IPS DF 19.7 (cell line): ENCODE results near the gene OR10D3.
"Not testable (repeated sequence)": the region's sequence is repeated elsewhere in the genome, so short reads cannot be mapped to it uniquely, and the experiment has no call there.

Experiments used
- DNase-seq: peaks from one replicate; pipeline ENCODE4 v3.0.0-alpha.2; 2013; ENCODE audit warnings: low read depth, low spot score

Gene OR10D3, protein sequence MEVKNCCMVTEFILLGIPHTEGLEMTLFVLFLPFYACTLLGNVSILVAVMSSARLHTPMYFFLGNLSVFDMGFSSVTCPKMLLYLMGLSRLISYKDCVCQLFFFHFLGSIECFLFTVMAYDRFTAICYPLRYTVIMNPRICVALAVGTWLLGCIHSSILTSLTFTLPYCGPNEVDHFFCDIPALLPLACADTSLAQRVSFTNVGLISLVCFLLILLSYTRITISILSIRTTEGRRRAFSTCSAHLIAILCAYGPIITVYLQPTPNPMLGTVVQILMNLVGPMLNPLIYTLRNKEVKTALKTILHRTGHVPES

GRCh38 chr11:124183068-124183467 is at the start of gene OR10D3:
TSS of gene OR10D3 (plus strand) at chr11:124183345. CDS start at chr11:124185270, 1,925 bp downstream.
- DNase-seq = no peak

DNA sequence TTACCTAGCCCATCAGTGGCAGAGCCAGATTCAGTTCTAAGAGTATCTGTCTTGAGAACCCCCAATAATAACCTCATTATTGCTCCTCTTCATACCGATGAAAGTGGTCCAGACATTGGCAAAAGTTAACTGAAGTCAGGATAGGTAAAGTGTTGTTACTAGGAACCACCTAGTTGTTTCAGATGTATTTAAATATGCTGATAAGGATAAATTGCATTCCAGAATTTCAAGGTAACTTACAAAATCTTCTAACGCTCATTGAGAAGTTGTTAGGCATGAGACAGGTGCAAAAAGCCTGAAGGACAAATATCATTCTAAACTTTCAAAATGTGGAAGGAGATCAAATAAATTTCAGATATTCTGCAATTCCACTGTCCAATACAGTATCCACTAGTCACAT is 40.1 kb upstream of the OR10D3 start:
- no peak for DNase-seq

- no peak for DNase-seq
Observed at GRCh38 chr11:124147951-124148350, 35.2 kb upstream of the OR10D3 start.

DNA sequence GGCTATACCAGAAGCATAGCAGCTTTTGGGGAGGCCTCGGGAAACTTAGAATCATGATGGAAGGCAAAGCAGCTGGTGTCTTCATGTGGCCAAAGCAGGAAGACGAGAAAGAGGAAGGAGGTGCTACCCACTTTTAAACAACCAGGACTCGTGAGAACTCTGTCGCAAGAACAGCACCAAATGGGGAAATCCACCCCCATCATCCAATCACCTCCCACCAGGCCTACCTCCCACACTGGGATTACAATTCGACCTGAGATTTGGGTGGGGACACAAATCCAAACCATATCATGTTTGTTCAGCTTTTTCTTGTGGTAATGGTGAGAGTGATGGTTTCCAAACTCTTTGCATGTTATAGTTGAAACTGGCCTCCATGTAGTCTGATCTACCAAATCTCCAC is 32.5 kb upstream of the OR10D3 start:
- DNase-seq = no peak

DNA sequence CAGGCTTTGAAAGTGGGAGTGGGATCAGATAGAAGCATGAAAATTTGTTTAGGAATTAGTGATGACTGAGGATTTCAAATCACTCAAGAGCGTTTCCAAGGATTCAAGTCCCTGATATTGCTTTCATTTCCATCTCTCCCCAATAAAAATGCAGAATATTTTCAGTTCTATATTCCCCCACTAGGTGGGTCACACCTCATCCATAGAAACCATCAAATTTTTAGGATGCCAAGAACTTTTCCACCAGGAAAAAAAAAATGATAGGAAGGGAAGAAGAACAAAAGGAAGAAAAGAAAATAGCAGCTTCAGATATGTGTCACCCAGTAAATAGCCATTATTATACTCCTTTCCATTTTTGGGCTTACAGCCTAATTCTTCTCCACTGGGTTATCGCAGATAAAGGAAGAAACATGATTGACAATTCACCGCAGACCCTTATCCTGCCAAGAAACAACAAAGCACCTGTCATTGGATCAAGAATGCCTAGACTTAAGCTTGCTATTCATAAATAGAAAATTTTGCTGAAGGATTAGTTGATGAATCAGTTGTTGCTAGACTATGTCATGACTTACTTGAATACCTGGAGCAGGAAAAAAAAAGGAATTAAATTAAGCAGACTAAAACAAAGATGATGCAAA is 30.3 kb upstream of the OR10D3 start:
- no peak for DNase-seq

DNA sequence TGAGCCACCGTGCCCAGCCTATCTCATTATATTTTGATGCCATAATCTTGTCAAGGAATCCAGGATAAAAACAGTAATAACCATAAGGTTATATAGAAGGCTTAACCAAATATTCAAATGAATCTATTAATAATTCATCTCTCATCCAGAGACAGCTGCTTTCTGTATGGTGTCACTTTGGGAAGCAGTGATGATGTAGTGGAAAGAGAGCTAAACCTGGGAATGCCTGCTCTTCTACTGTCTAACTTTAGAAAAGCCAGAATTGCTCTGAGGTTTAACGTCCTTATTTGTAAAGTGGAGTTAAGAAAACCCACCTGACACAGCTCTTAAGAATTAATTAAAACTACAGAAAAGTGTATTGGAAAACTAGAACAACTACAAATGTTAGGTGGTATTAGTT is 29.3 kb upstream of the OR10D3 start:
- DNase-seq = no peak

- no peak for DNase-seq
Observed at GRCh38 chr11:124159481-124159880, 23.7 kb upstream of the OR10D3 start.

DNA sequence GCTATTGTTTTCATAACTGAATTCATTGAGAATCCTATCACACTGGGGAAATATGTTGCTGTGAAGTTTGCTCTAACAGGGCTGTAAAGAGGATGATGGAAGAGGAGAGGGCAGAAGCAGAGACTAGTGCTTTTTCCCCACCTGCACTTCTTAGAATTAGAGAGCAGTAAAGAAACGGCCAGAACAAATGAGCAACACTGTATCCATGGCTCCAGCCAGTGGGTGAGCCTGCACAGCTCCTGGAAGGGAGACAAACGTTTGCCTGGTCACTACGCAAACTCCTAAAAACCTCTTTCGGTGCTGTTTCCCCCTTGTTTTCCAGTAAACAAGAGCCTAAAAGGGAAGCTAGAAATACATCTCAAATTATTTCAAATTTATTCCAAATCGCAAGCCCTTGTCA is 22.2 kb upstream of the OR10D3 start:
- DNase-seq = no peak

- DNase-seq = no peak
Observed at GRCh38 chr11:124167826-124168231, 15.3 kb upstream of the OR10D3 start.

DNA sequence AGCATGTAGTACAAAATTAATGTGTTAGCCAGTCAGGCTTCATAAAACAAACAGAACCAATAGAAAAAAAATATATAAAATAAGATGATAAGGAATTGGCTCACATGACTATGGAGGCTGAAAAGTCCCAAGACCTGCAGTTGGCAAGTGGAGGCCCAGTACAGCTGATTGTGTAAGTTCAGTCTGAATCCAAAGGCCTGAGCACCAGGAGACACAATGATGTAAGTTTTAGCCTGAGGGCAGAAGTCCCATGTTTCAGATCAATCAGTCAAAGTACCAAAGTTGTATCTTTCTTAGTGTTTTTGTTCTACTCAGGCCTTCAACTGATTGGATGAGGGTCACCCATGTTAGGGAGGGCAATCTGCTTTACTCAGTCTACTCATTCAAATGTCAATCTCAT is 14.3 kb upstream of the OR10D3 start:
- no peak for DNase-seq

DNA sequence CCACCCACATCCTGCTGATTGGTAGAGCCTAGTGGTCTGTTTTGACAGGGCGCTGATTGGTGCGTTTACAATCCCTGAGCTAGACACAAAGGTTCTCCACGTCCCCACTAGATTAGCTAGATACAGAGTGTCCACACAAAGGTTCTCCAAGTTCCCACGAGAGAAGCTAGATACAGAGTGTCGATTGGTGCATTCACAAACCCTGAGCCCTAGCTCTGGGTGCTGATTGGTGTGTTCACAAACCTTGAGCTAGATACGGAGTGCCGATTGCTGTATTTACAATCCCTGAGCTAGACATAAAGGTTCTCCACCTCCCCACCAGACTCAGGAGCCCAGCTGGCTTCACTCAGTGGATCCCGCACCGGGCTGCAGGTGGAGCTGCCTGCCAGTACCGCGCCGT is 12.8 kb upstream of the OR10D3 start:
- not testable (repeated sequence) for DNase-seq

DNA sequence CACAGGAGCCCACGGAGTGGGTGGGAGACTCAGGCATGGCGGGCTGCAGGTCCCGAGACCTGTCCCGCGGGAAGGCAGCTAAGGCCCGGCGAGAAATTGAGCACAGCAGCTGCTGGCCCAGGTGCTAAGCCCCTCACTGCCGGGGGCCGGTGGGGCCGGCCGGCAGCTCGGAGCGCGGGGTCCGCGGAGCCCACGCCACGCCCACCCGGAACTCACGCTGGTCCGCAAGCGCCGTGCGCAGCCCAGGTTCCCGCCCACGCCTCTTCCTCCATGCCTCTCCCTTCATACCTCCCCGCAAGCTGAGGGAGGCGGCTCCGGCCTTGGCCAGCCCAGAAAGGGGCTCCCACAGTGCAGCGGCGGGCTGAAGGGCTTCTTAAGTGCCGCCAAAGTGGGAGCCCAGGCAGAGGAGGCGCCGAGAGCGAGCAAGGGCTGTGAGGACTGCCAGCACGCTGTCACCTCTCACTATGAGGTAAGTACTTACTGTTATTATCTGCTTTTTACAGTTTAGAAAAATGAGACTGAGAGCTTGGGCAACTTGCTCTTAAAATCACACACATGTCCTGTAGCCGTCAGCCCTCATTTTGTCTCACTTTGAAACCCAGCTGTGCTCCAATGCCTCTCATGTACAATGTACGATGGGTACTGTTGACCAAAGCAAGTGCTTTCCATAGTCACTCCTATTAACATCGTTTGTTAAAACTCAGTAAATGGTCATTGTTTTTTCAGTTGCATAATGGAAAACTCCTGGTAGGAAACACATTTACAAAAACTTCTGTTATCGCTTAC is 12.2 kb upstream of the OR10D3 start:
- no peak for DNase-seq

GRCh38 chr11:124172101-124172500 is 11.0 kb upstream of the OR10D3 start:
- DNase-seq = no peak

DNA sequence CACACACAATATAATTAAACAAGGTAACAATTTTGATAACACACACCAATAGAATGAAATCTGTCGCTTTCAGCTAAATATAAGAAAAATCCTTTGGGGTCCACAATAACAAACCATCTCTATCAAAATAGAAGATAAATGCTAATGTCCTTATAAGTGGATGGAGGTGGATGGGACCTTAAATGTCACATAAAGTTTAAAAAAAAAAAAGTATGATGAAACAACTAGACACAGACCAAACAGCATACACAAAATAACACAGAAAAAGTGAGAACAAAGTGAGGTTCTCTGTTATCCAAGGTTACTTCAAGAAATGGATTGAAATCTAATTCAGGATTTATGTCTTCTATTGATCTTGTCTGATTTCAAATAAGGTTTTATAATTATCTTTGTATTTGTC is 10.5 kb upstream of the OR10D3 start:
- no peak for DNase-seq

DNA sequence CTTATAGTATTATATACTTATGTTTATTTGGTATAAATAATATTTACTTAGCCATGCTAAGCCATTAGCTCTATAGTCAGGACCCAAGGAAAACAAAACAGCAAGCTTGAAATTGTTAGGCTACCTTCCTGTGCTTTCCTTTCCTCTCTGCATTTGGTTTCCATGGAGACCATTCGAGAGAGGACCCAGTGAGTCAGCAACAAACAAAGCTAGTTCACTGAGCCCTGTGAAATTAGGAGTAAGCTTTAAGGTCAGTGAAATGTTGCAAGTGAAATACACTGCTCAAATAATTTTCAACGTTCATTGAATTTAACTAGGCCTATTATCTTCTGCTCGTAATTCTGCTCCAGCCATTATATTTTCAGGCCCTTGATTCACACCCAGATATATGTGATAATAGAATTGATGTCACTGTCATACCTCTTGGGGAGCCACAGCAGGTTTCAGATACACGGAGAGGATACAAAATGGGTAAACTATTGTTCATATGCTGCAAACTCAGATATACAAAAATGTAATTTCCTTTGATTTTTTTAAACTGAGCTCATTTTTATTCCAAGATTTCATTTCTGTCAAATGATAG is 9.1 kb upstream of the OR10D3 start:
- no peak for DNase-seq

GRCh38 chr11:124176925-124177715 is 6.0 kb upstream of the OR10D3 start:
- DNase-seq = no peak

DNA sequence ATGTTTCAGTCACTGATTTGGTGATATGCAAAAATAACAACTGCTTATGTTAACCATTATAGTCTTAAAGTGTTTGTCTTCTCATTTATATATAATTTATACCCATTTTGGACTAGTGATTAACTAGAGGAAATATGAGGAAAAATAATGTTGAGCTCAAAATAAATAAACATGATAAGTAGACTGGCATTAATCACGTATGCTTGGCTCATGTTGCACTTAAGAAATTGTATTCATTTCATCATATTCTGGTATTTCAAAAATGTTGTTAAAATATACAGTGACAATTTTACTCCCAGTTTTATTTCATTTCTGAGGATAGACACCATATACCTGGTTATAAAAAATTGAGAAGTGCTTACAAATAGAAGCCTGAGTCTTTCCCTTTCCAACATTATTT is 3.8 kb upstream of the OR10D3 start:
- DNase-seq = no peak

GRCh38 chr11:124190298-124191139 is 7.4 kb downstream of the OR10D3 start:
- DNase-seq = no peak

- DNase-seq = no peak
Observed at GRCh38 chr11:124193221-124194010, 10.3 kb downstream of the OR10D3 start.
